ENCODE measurements around the gene NEK11.

Gene NEK11

GRCh38 chr3:131348911-131349310, 322.2 kb downstream of the NEK11 start:
- no peak overlapping the region for H2AK5ac ChIP-seq (ENCODE audit: low read length)
- H3K4me1 ChIP-seq (ENCODE audit: control insufficient read depth, low read depth, low read length): no peaks in the 10 kb centered on the region
- H4K8ac ChIP-seq (ENCODE audit: low read depth, low read length): no peak overlapping the region
- DNase-seq: no peak
- no peaks in the 10 kb centered on the region for H3K36me3 ChIP-seq (ENCODE audit: control insufficient read depth, insufficient read depth, low read length)
- H3K79me1 ChIP-seq (ENCODE audit: low read length): no peaks in the 10 kb centered on the region
- no peak overlapping the region for H3K4ac ChIP-seq (ENCODE audit: low read depth, low read length)
- no peak overlapping the region for H2BK120ac ChIP-seq (ENCODE audit: low read depth, low read length)
- H2BK15ac ChIP-seq (replicated peaks; ENCODE audit: low read depth): no peak overlapping the region
- H3K18ac ChIP-seq (ENCODE audit: low read length): no peak overlapping the region
- no peak overlapping the region for H3K9ac ChIP-seq (ENCODE audit: low read length)
- H3K27me3 ChIP-seq (ENCODE audit: insufficient read depth, low read length, poor library complexity): no peaks in the 10 kb centered on the region
- WGBS (ENCODE audit: extremely low coverage, insufficient coverage, low lambda C conversion rate): no CpG with 5 or more reads among the region's 2 CpGs
- H4K5ac ChIP-seq (ENCODE audit: low read length): no peak overlapping the region
- no peak overlapping the region for H3K56ac ChIP-seq (ENCODE audit: low read length)
- no peaks in the 10 kb centered on the region for H3K79me2 ChIP-seq (ENCODE audit: control insufficient read depth, insufficient read depth, low read length)
- H3K4me3 ChIP-seq (ENCODE audit: low read length): no peak overlapping the region
- no peak overlapping the region for H2BK5ac ChIP-seq (ENCODE audit: low read length)
- no peak overlapping the region for H3K27ac ChIP-seq (ENCODE audit: low read depth, low read length)
- no peak overlapping the region for H3K23ac ChIP-seq (ENCODE audit: low read length)
- no peak overlapping the region for H3K4me2 ChIP-seq (ENCODE audit: low read length)

GRCh38 chr3:131349454-131349853, 322.8 kb downstream of the NEK11 start:
- H3K36me3 ChIP-seq (ENCODE audit: control insufficient read depth, insufficient read depth, low read length): no peaks in the 10 kb centered on the region
- H2BK120ac ChIP-seq (ENCODE audit: low read depth, low read length): no peak overlapping the region
- H2AK5ac ChIP-seq (ENCODE audit: low read length): no peak overlapping the region
- no peaks in the 10 kb centered on the region for H3K27me3 ChIP-seq (ENCODE audit: insufficient read depth, low read length, poor library complexity)
- H4K5ac ChIP-seq (ENCODE audit: low read length): no peak overlapping the region
- no peak overlapping the region for H3K4ac ChIP-seq (ENCODE audit: low read depth, low read length)
- H4K8ac ChIP-seq (ENCODE audit: low read depth, low read length): no peak overlapping the region
- H3K79me2 ChIP-seq (ENCODE audit: control insufficient read depth, insufficient read depth, low read length): no peaks in the 10 kb centered on the region
- H3K18ac ChIP-seq (ENCODE audit: low read length): no peak overlapping the region
- H3K4me1 ChIP-seq (ENCODE audit: control insufficient read depth, low read depth, low read length): no peaks in the 10 kb centered on the region
- H3K23ac ChIP-seq (ENCODE audit: low read length): no peak overlapping the region
- no peak overlapping the region for H2BK15ac ChIP-seq (replicated peaks; ENCODE audit: low read depth)
- no peak overlapping the region for H3K4me2 ChIP-seq (ENCODE audit: low read length)
- no peaks in the 10 kb centered on the region for H3K79me1 ChIP-seq (ENCODE audit: low read length)
- H3K4me3 ChIP-seq (ENCODE audit: low read length): no peak overlapping the region
- no peak for DNase-seq
- H2BK5ac ChIP-seq (ENCODE audit: low read length): no peak overlapping the region
- no peak overlapping the region for H3K27ac ChIP-seq (ENCODE audit: low read depth, low read length)
- H3K56ac ChIP-seq (ENCODE audit: low read length): no peak overlapping the region
- no CpG with 5 or more reads among the region's 5 CpGs for WGBS (ENCODE audit: extremely low coverage, insufficient coverage, low lambda C conversion rate)
- H3K9ac ChIP-seq (ENCODE audit: low read length): no peak overlapping the region

- Histone ChIP-seq H3K18ac (ENCODE audit: low read length) (no peak overlapping the region), H3K36me3 (ENCODE audit: control insufficient read depth, insufficient read depth, low read length) (no peaks in the 10 kb centered on the region), H3K4me2 (ENCODE audit: low read length) (no peak overlapping the region), H3K79me2 (ENCODE audit: control insufficient read depth, insufficient read depth, low read length) (no peaks in the 10 kb centered on the region), H4K5ac (ENCODE audit: low read length) (no peak overlapping the region), H4K8ac (ENCODE audit: low read depth, low read length) (no peak overlapping the region), H2AK5ac (ENCODE audit: low read length) (no peak overlapping the region), H2BK120ac (ENCODE audit: low read depth, low read length) (no peak overlapping the region), H3K27ac (ENCODE audit: low read depth, low read length) (no peak overlapping the region), H3K4ac (ENCODE audit: low read depth, low read length) (no peak overlapping the region), H2BK5ac (ENCODE audit: low read length) (no peak overlapping the region), H3K4me1 (ENCODE audit: control insufficient read depth, low read depth, low read length) (no peaks in the 10 kb centered on the region), H3K9ac (ENCODE audit: low read length) (no peak overlapping the region), H3K79me1 (ENCODE audit: low read length) (no peaks in the 10 kb centered on the region), H3K56ac (ENCODE audit: low read length) (no peak overlapping the region), H3K4me3 (ENCODE audit: low read length) (no peak overlapping the region), H3K23ac (ENCODE audit: low read length) (no peak overlapping the region), H2BK15ac (replicated peaks; ENCODE audit: low read depth) (no peak overlapping the region), H3K27me3 (ENCODE audit: insufficient read depth, low read length, poor library complexity) (no peaks in the 10 kb centered on the region)
- WGBS (ENCODE audit: extremely low coverage, insufficient coverage, low lambda C conversion rate): no CpG with 5 or more reads among the region's 4 CpGs
- DNase-seq: peak; percentile 44
These were observed 323.3 kb downstream of the NEK11 start for GRCh38 chr3:131349946-131350347.

GRCh38 chr3:131350506-131350905, 323.8 kb downstream of the NEK11 start:
- H3K23ac ChIP-seq (ENCODE audit: low read length): no peak overlapping the region
- H3K4me2 ChIP-seq (ENCODE audit: low read length): no peak overlapping the region
- no peaks in the 10 kb centered on the region for H3K27me3 ChIP-seq (ENCODE audit: insufficient read depth, low read length, poor library complexity)
- no peak overlapping the region for H2BK5ac ChIP-seq (ENCODE audit: low read length)
- no peak overlapping the region for H3K56ac ChIP-seq (ENCODE audit: low read length)
- H3K4me1 ChIP-seq (ENCODE audit: control insufficient read depth, low read depth, low read length): no peaks in the 10 kb centered on the region
- no peak overlapping the region for H3K27ac ChIP-seq (ENCODE audit: low read depth, low read length)
- H2BK15ac ChIP-seq (replicated peaks; ENCODE audit: low read depth): no peak overlapping the region
- no peak overlapping the region for H2AK5ac ChIP-seq (ENCODE audit: low read length)
- no peak overlapping the region for H4K5ac ChIP-seq (ENCODE audit: low read length)
- H3K79me2 ChIP-seq (ENCODE audit: control insufficient read depth, insufficient read depth, low read length): no peaks in the 10 kb centered on the region
- no peak overlapping the region for H3K4ac ChIP-seq (ENCODE audit: low read depth, low read length)
- no peaks in the 10 kb centered on the region for H3K79me1 ChIP-seq (ENCODE audit: low read length)
- H2BK120ac ChIP-seq (ENCODE audit: low read depth, low read length): no peak overlapping the region
- no peak overlapping the region for H3K9ac ChIP-seq (ENCODE audit: low read length)
- no peak overlapping the region for H4K8ac ChIP-seq (ENCODE audit: low read depth, low read length)
- no CpG with 5 or more reads among the region's 1 CpG for WGBS (ENCODE audit: extremely low coverage, insufficient coverage, low lambda C conversion rate)
- DNase-seq: no peak
- H3K36me3 ChIP-seq (ENCODE audit: control insufficient read depth, insufficient read depth, low read length): no peaks in the 10 kb centered on the region
- no peak overlapping the region for H3K4me3 ChIP-seq (ENCODE audit: low read length)
- no peak overlapping the region for H3K18ac ChIP-seq (ENCODE audit: low read length)

GRCh38 chr3:131353016-131353877, 326.6 kb downstream of the NEK11 start:
- H4K5ac ChIP-seq (ENCODE audit: low read length): no peak overlapping the region
- DNase-seq: no peak
- H3K4me2 ChIP-seq (ENCODE audit: low read length): no peak overlapping the region
- H3K4me3 ChIP-seq (ENCODE audit: low read length): no peak overlapping the region
- H3K18ac ChIP-seq (ENCODE audit: low read length): no peak overlapping the region
- no peak overlapping the region for H2BK120ac ChIP-seq (ENCODE audit: low read depth, low read length)
- no peak overlapping the region for H3K4ac ChIP-seq (ENCODE audit: low read depth, low read length)
- H3K79me1 ChIP-seq (ENCODE audit: low read length): no peaks in the 10 kb centered on the region
- no CpG with 5 or more reads among the region's 2 CpGs for WGBS (ENCODE audit: extremely low coverage, insufficient coverage, low lambda C conversion rate)
- no peak overlapping the region for H2BK15ac ChIP-seq (replicated peaks; ENCODE audit: low read depth)
- no peak overlapping the region for H3K9ac ChIP-seq (ENCODE audit: low read length)
- H3K36me3 ChIP-seq (ENCODE audit: control insufficient read depth, insufficient read depth, low read length): no peaks in the 10 kb centered on the region
- H2BK5ac ChIP-seq (ENCODE audit: low read length): no peak overlapping the region
- H4K8ac ChIP-seq (ENCODE audit: low read depth, low read length): no peak overlapping the region
- H3K23ac ChIP-seq (ENCODE audit: low read length): no peak overlapping the region
- no peak overlapping the region for H2AK5ac ChIP-seq (ENCODE audit: low read length)
- H3K56ac ChIP-seq (ENCODE audit: low read length): no peak overlapping the region
- no peaks in the 10 kb centered on the region for H3K27me3 ChIP-seq (ENCODE audit: insufficient read depth, low read length, poor library complexity)
- H3K4me1 ChIP-seq (ENCODE audit: control insufficient read depth, low read depth, low read length): no peaks in the 10 kb centered on the region
- H3K27ac ChIP-seq (ENCODE audit: low read depth, low read length): no peak overlapping the region
- no peaks in the 10 kb centered on the region for H3K79me2 ChIP-seq (ENCODE audit: control insufficient read depth, insufficient read depth, low read length)

- H3K36me3 ChIP-seq (ENCODE audit: control insufficient read depth, insufficient read depth, low read length): no peaks in the 10 kb centered on the region
- no peaks in the 10 kb centered on the region for H3K79me2 ChIP-seq (ENCODE audit: control insufficient read depth, insufficient read depth, low read length)
- no peak overlapping the region for H3K18ac ChIP-seq (ENCODE audit: low read length)
- no peak overlapping the region for H2BK15ac ChIP-seq (replicated peaks; ENCODE audit: low read depth)
- H2AK5ac ChIP-seq (ENCODE audit: low read length): no peak overlapping the region
- no peak overlapping the region for H3K9ac ChIP-seq (ENCODE audit: low read length)
- H3K4me2 ChIP-seq (ENCODE audit: low read length): no peak overlapping the region
- H3K27ac ChIP-seq (ENCODE audit: low read depth, low read length): no peak overlapping the region
- no peak overlapping the region for H3K4ac ChIP-seq (ENCODE audit: low read depth, low read length)
- WGBS (ENCODE audit: extremely low coverage, insufficient coverage, low lambda C conversion rate): no CpG with 5 or more reads among the region's 2 CpGs
- H4K5ac ChIP-seq (ENCODE audit: low read length): no peak overlapping the region
- DNase-seq: no peak
- H2BK120ac ChIP-seq (ENCODE audit: low read depth, low read length): no peak overlapping the region
- no peaks in the 10 kb centered on the region for H3K27me3 ChIP-seq (ENCODE audit: insufficient read depth, low read length, poor library complexity)
- no peak overlapping the region for H3K23ac ChIP-seq (ENCODE audit: low read length)
- H3K4me1 ChIP-seq (ENCODE audit: control insufficient read depth, low read depth, low read length): no peaks in the 10 kb centered on the region
- H4K8ac ChIP-seq (ENCODE audit: low read depth, low read length): no peak overlapping the region
- H3K4me3 ChIP-seq (ENCODE audit: low read length): no peak overlapping the region
- H3K56ac ChIP-seq (ENCODE audit: low read length): no peak overlapping the region
- no peaks in the 10 kb centered on the region for H3K79me1 ChIP-seq (ENCODE audit: low read length)
- H2BK5ac ChIP-seq (ENCODE audit: low read length): no peak overlapping the region
These were observed 327.3 kb downstream of the NEK11 start for GRCh38 chr3:131353986-131354385.

Data from mesendoderm (in vitro differentiated cells).